ENCODE measurements around the gene PSMG2.

DNA sequence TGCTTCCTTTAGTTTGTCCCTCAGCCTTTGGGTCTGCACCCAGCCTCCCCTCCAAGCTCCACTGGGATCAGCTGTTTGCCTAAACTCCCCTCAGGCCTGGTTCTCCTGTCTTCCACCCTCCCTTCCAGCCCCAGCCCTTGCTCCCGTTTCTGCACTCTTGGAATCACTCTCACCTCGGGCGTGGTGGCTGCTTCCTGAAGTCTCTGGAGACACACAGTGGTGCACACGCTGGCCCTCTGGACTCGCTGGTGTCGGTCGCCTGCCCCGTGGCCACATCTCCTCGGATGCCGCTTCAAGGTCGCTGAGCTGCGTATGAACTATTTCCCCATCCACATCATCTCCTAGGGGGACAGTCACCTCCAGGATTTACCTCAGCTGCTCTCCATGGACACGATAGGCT lies 46.3 kb downstream of the PSMG2 start:
- TF ChIP-seq POLR2AphosphoS5 (IDR thresholded peaks at IDR 0.05) (no peak), POLR2A (IDR thresholded peaks at IDR 0.05) (no peak), EP300 (IDR thresholded peaks at IDR 0.05) (no peak)
- TF ChIP-seq, protein P1, sequence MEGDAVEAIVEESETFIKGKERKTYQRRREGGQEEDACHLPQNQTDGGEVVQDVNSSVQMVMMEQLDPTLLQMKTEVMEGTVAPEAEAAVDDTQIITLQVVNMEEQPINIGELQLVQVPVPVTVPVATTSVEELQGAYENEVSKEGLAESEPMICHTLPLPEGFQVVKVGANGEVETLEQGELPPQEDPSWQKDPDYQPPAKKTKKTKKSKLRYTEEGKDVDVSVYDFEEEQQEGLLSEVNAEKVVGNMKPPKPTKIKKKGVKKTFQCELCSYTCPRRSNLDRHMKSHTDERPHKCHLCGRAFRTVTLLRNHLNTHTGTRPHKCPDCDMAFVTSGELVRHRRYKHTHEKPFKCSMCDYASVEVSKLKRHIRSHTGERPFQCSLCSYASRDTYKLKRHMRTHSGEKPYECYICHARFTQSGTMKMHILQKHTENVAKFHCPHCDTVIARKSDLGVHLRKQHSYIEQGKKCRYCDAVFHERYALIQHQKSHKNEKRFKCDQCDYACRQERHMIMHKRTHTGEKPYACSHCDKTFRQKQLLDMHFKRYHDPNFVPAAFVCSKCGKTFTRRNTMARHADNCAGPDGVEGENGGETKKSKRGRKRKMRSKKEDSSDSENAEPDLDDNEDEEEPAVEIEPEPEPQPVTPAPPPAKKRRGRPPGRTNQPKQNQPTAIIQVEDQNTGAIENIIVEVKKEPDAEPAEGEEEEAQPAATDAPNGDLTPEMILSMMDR (IDR thresholded peaks at IDR 0.05): no peak

Measured in upper lobe of left lung (tissue), 4 donors.